DND-41 (cell line): Measurements from ENCODE around the gene UBE2D3.

ENCODE experiments used
- CTCF ChIP-seq: IDR thresholded peaks from 2 replicates; pipeline ENCODE4 v1.5.1; 2012; ENCODE audit warnings: borderline replicate concordance, low read length, moderate library complexity, mild to moderate bottlenecking; ENCODE audit not compliant: poor library complexity, severe bottlenecking; ENCODE audit errors: extremely low read depth
- EZH2 ChIP-seq: IDR thresholded peaks from 3 replicates; pipeline ENCODE4 v1.6.1; 2012; ENCODE audit warnings: borderline replicate concordance, low read depth, mild to moderate bottlenecking, moderate library complexity, low read length, inconsistent platforms; ENCODE audit not compliant: severe bottlenecking

- TF ChIP-seq CTCF (peak; percentile 6), EZH2 (no peak)
Observed at GRCh38 chr4:102760645-102761295, 66.6 kb downstream of the UBE2D3 start, which contains the start of gene MANBA.
